Measurements from ENCODE around the gene LOXL4.

The LOXL4 gene

GRCh38 chr10:98295907-98296306 is 27.9 kb upstream of the LOXL4 start:
- in situ Hi-C loops (cut with MboI; ENCODE audit: low sequenced_read_pairs) = no loop called here

GRCh38 chr10:98295401-98295811 is 27.4 kb upstream of the LOXL4 start:
- in situ Hi-C loops (cut with MboI; ENCODE audit: low sequenced_read_pairs) = no loop called here

GRCh38 chr10:98294270-98294627 is 26.3 kb upstream of the LOXL4 start:
- in situ Hi-C loops (cut with MboI; ENCODE audit: low sequenced_read_pairs) = no loop called here

GRCh38 chr10:98293550-98294269 is 25.7 kb upstream of the LOXL4 start:
- in situ Hi-C loops (cut with MboI; ENCODE audit: low sequenced_read_pairs) = no loop called here

- in situ Hi-C loops (cut with MboI; ENCODE audit: low sequenced_read_pairs) = no loop called here
Observed at GRCh38 chr10:98292971-98293370, 25.0 kb upstream of the LOXL4 start.

- in situ Hi-C loops (cut with MboI; ENCODE audit: low sequenced_read_pairs) = no loop called here
Observed at GRCh38 chr10:98289802-98290209, 21.8 kb upstream of the LOXL4 start.

- in situ Hi-C loops (cut with MboI; ENCODE audit: low sequenced_read_pairs) = no loop called here
Observed at GRCh38 chr10:98287321-98287720, 19.3 kb upstream of the LOXL4 start.

- in situ Hi-C loops (cut with MboI; ENCODE audit: low sequenced_read_pairs) = no loop called here
Observed at GRCh38 chr10:98286419-98286818, 18.4 kb upstream of the LOXL4 start.

- in situ Hi-C loops (cut with MboI; ENCODE audit: low sequenced_read_pairs) = no loop called here
Observed at GRCh38 chr10:98285416-98285815, 17.4 kb upstream of the LOXL4 start.

- in situ Hi-C loops (cut with MboI; ENCODE audit: low sequenced_read_pairs) = no loop called here
Observed at GRCh38 chr10:98276311-98276710, 8.3 kb upstream of the LOXL4 start.

GRCh38 chr10:98274562-98274961 is 6.6 kb upstream of the LOXL4 start:
- in situ Hi-C loops (cut with MboI; ENCODE audit: low sequenced_read_pairs) = no loop called here

GRCh38 chr10:98273057-98273850 is 5.3 kb upstream of the LOXL4 start:
- in situ Hi-C loops (cut with MboI; ENCODE audit: low sequenced_read_pairs) = no loop called here

GRCh38 chr10:98272656-98273055 is 4.7 kb upstream of the LOXL4 start:
- in situ Hi-C loops (cut with MboI; ENCODE audit: low sequenced_read_pairs) = no loop called here

GRCh38 chr10:98272245-98272644 is 4.3 kb upstream of the LOXL4 start:
- in situ Hi-C loops (cut with MboI; ENCODE audit: low sequenced_read_pairs) = no loop called here

- in situ Hi-C loops (cut with MboI; ENCODE audit: low sequenced_read_pairs) = no loop called here
Observed at GRCh38 chr10:98270786-98271185, 2.8 kb upstream of the LOXL4 start.

- in situ Hi-C loops (cut with MboI; ENCODE audit: low sequenced_read_pairs) = no loop called here
Observed at GRCh38 chr10:98270073-98270740, 2.2 kb upstream of the LOXL4 start.

- in situ Hi-C loops (cut with MboI; ENCODE audit: low sequenced_read_pairs) = no loop called here
Observed at GRCh38 chr10:98269435-98269912, 1.5 kb upstream of the LOXL4 start.

- in situ Hi-C loops (cut with MboI; ENCODE audit: low sequenced_read_pairs) = no loop called here
Observed at GRCh38 chr10:98268694-98269431, 869 bp upstream of the LOXL4 start.

- in situ Hi-C loops (cut with MboI; ENCODE audit: low sequenced_read_pairs) = no loop called here
Observed at GRCh38 chr10:98267069-98267893, 713 bp downstream of the LOXL4 start.

- in situ Hi-C loops (cut with MboI; ENCODE audit: low sequenced_read_pairs) = no loop called here
Observed at GRCh38 chr10:98266647-98267046, 1.3 kb downstream of the LOXL4 start.

All from hTERT RPE-1 (cell line).